A549 (cell line): ENCODE measurements around the gene SEMA3E. TPM values are rescaled to one million over a fixed set of nuclear protein-coding genes. Genes with fewer than 3 reads are reported as not detected.

Experiments
- ATAC-seq, 2 experiments: fragments of 200-7000 bp in 1 of 2; fragments of >200 bp in 1 of 2; cut with Nextera tagmentation in 1 of 2; cut with Tn5 transposase in 1 of 2; 3 replicates each; pipeline versions ENCODE4 v1.8.0 to v1.9.1; 2018 to 2020; ENCODE audit warnings: mild to moderate bottlenecking in 1 of 2, moderate library complexity in 1 of 2
- CTCF ChIA-PET: fragments of 300-600 bp; sonication (Branson Sonifier 250); formaldehyde crosslinking; extraction: SDS; loops from one replicate; lab custom pipeline; 2021; ENCODE audit warnings: antibody characterized with exemption, inconsistent platforms; lab: Yijun Ruan, JAX
- POLR2A ChIA-PET: fragments of 350-600 bp; formaldehyde crosslinking; extraction: SDS; loops from one replicate; lab custom pipeline; 2021; ENCODE audit warnings: antibody characterized with exemption, inconsistent platforms; lab: Yijun Ruan, JAX
- DNase-seq, 2 experiments: peaks; one replicate each; pipeline versions ENCODE4 v3.0.0 to v3.0.0-alpha.2; 2011 to 2016; ENCODE audit warnings: low read depth in 1 of 2, low spot score in 1 of 2
- FAIRE-seq: peaks from 2 replicates; lab custom pipeline; 2011; peaks lifted over from hg19 to GRCh38; lab: Jason Lieb, UNC
- H3K27ac ChIP-seq, 2 experiments: fragments of >200 bp; sonication (Bioruptor Twin); formaldehyde crosslinking; 3 replicates each; pipeline ENCODE4 v1.5.1; 2016 to 2017
- H3K4me1 ChIP-seq: fragments of >200 bp; sonication (Bioruptor Twin); formaldehyde crosslinking; 3 replicates; pipeline ENCODE4 v1.6.1; 2016
- H3K4me2 ChIP-seq: fragments of >200 bp; sonication (Bioruptor Twin); formaldehyde crosslinking; 3 replicates; pipeline ENCODE4 v1.6.1; 2016
- H3K4me3 ChIP-seq: fragments of >200 bp; sonication (Bioruptor Twin); formaldehyde crosslinking; 3 replicates; pipeline ENCODE4 v1.5.1; 2016
- H3K9me3 ChIP-seq: fragments of >200 bp; sonication (Bioruptor Twin); formaldehyde crosslinking; 3 replicates; pipeline ENCODE4 v1.6.1; 2016
- CEBPB ChIP-seq, 2 experiments: fragments of >200 bp in 1 of 2; sonication (Bioruptor Twin) in 1 of 2; formaldehyde crosslinking in 1 of 2; IDR thresholded peaks; 2 replicates each; pipeline ENCODE4 v1.6.1; 2012 to 2016
- CHD2 ChIP-seq: fragments of 150-350 bp; IDR thresholded peaks from 2 replicates; pipeline ENCODE4 v1.6.1; 2014; ENCODE audit warnings: low read length; ENCODE audit not compliant: partially characterized antibody
- ESRRA ChIP-seq: fragments of 150-350 bp; IDR thresholded peaks from 2 replicates; pipeline ENCODE4 v1.6.1; 2014; ENCODE audit warnings: mild to moderate bottlenecking, low read length, borderline replicate concordance
- FOSB ChIP-seq: fragments of 250-450 bp; sonication (Bioruptor Pico); IDR thresholded peaks from 2 replicates; pipeline ENCODE4 v1.5.0; 2020; ENCODE audit warnings: mild to moderate bottlenecking, moderate library complexity
- HEYL ChIP-seq: fragments of 250-450 bp; sonication (Bioruptor Pico); IDR thresholded peaks from 2 replicates; pipeline ENCODE4 v1.8.0; 2021; ENCODE audit warnings: mild to moderate bottlenecking, moderate library complexity
- HOXB13 ChIP-seq: fragments of 250-450 bp; sonication (Bioruptor Pico); IDR thresholded peaks from 2 replicates; pipeline ENCODE4 v1.5.0; 2020; ENCODE audit warnings: low read depth, mild to moderate bottlenecking, moderate library complexity
- HOXB5 ChIP-seq: fragments of 250-450 bp; sonication (Bioruptor Pico); IDR thresholded peaks from 2 replicates; pipeline ENCODE4 v1.5.0; 2020; ENCODE audit warnings: mild to moderate bottlenecking, moderate library complexity
- JUN ChIP-seq, 2 experiments: fragments of >200 bp; sonication (Bioruptor Twin); formaldehyde crosslinking; IDR thresholded peaks; 2 replicates in 1 of 2; 3 replicates in 1 of 2; pipeline ENCODE4 v1.6.1; 2016 to 2017
- JUNB ChIP-seq: fragments of >200 bp; sonication (Bioruptor Twin); formaldehyde crosslinking; IDR thresholded peaks from 2 replicates; pipeline ENCODE4 v1.6.1; 2016
- MAZ ChIP-seq: fragments of 150-350 bp; IDR thresholded peaks from 2 replicates; pipeline ENCODE4 v1.6.1; 2014; ENCODE audit warnings: antibody characterized with exemption, low read depth, low read length, borderline replicate concordance
- NFE2L2 ChIP-seq: fragments of 150-350 bp; conservative IDR thresholded peaks from 2 replicates; pipeline ENCODE4 v1.6.1; 2014; ENCODE audit warnings: low read length
- NPAS2 ChIP-seq: fragments of 250-450 bp; sonication (Bioruptor Pico); IDR thresholded peaks from 2 replicates; pipeline ENCODE4 v1.8.0; 2022; ENCODE audit warnings: mild to moderate bottlenecking, moderate library complexity, borderline replicate concordance
- RARB ChIP-seq: fragments of 250-450 bp; sonication (Bioruptor Pico); IDR thresholded peaks from 2 replicates; pipeline ENCODE4 v1.8.0; 2021; ENCODE audit warnings: mild to moderate bottlenecking, moderate library complexity
- SREBF2 ChIP-seq: fragments of 450-650 bp; IDR thresholded peaks from 2 replicates; pipeline ENCODE4 v1.6.1; 2014; ENCODE audit warnings: mild to moderate bottlenecking, moderate library complexity
- TFCP2L1 ChIP-seq: fragments of 250-450 bp; sonication (Bioruptor Pico); IDR thresholded peaks from 2 replicates; pipeline ENCODE4 v1.5.0; 2021; ENCODE audit warnings: mild to moderate bottlenecking
- TP53 ChIP-seq: fragments of 250-450 bp; sonication (Bioruptor Pico); IDR thresholded peaks from 2 replicates; pipeline ENCODE4 v1.5.0; 2021; ENCODE audit warnings: mild to moderate bottlenecking, moderate library complexity
- ZFP36 ChIP-seq: fragments of 450-650 bp; IDR thresholded peaks from 2 replicates; pipeline ENCODE4 v1.6.1; 2014; ENCODE audit warnings: borderline replicate concordance; ENCODE audit not compliant: partially characterized antibody
- ZNF302 ChIP-seq: fragments of 250-450 bp; sonication (Bioruptor Pico); IDR thresholded peaks from 2 replicates; pipeline ENCODE4 v1.9.0; 2021; ENCODE audit warnings: inconsistent platforms, mild to moderate bottlenecking, moderate library complexity
- WGBS: methylation state at CpG from one replicate; pipeline ENCODE4 v1.1.6; 2017; ENCODE audit errors: missing lambda C conversion rate; 5-methylcytosine and 5-hydroxymethylcytosine counted together
- polyA plus RNA-seq, 4 experiments: library from polyadenylated mRNA; depleted of rRNA in 3 of 4; stranded (reverse); fragments of >200 nt; fragmentation: RNase III in 1 of 4; extraction: RNeasy Plus Mini Kit Qiagen cat#74134 plus additional on column Dnase treatment in 1 of 4; gene quantifications; 2 replicates in 3 of 4; 3 replicates in 1 of 4; pipeline ENCODE4 v1.2.3, GENCODE V29; 2011 to 2017
- TF ChIP-seq, protein P1 (sequence below): IDR thresholded peaks from 2 replicates; pipeline ENCODE4 v1.6.1; 2012
- TF ChIP-seq, protein P2 (sequence below): fragments of >200 bp; sonication (Bioruptor Twin); formaldehyde crosslinking; IDR thresholded peaks from 3 replicates; pipeline ENCODE4 v1.5.1; 2016

Gene SEMA3E
- polyA plus RNA-seq, 2 of the 4 experiments (the other 2 are of a cell fraction): 1.4 to 2.3 TPM

DNA sequence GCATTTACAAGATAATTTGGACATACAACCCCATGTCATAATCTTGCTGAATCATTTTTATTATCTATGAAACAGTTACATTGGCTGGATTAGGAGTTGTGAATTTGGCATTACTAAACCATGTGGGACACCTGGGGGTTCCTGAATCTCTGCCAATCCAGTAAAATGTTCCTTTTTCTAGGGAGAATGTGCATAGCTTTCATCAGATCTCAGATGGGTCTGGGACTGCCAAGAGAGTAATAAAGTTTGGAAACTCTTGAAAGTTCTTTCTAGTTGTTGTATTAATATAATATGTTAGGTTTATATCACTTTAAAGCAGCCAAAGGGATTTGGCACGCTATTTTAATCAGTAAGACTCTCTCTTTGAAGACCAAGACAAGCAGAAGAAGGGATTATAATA is 62.7 kb downstream of the SEMA3E start:
- H3K9me3 ChIP-seq: no peaks in the 10 kb centered on the region
- H3K4me1 ChIP-seq: no peaks in the 10 kb centered on the region
- TF ChIP-seq, protein P1, sequence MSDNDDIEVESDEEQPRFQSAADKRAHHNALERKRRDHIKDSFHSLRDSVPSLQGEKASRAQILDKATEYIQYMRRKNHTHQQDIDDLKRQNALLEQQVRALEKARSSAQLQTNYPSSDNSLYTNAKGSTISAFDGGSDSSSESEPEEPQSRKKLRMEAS: no peak
- TF ChIP-seq HEYL (CRISPR knock-in tag): no peak
- TF ChIP-seq JUNB: no peak
- TF ChIP-seq ESRRA: no peak
- no peak for TF ChIP-seq ZFP36
- TF ChIP-seq, all 56 proteins: peak for 0
- ATAC-seq: no peak
- H3K4me2 ChIP-seq: no peak overlapping the region
- ChIA-PET POLR2A (no interaction called here), CTCF (no interaction called here)
- no peak for DNase-seq
- no peak for FAIRE-seq
- WGBS: 59% methylated on average over 1 of the region's 1 CpG
- no peak overlapping the region for H3K4me3 ChIP-seq
- H3K27ac ChIP-seq: no peak overlapping the region

DNA sequence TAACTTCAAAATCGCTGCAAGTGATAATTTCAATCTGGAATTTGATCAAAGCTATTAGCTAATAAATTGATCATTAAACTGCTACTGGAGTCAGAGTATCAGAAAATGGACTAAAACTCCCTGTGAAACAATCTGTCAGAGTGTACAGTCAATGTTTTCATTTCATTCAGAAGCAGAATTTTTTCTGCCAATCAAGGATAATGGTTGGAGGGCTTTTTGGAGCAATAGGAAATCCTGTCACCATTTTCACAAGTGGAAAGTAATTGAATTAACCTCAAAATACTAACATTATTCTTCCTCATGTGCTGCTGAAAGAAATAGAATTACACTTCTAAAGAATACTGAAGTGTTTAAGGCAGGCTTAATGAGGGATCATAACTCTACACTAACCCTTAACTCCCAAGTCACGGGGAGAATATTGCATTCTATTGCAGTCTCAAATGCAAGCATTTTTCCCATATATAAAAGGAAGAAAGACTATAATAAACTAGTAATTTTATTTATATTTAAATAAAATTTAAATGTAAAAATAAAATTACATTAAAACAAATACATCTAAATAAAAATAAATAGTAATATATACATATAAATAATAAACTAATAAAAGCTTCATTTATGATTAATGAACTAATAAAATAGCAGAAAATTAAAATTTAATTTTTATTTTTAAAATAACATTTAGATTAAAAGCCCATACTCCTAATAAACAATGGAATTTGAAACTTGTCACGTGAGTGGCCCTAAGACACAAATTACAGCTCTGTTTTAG is 67.1 kb downstream of the SEMA3E start:
- POLR2A ChIA-PET: no interaction called here
- TF ChIP-seq ZNF302 (CRISPR knock-in tag): no peak
- no peak for TF ChIP-seq CHD2
- no peak for TF ChIP-seq NFE2L2
- TF ChIP-seq TP53: no peak
- TF ChIP-seq NPAS2 (CRISPR knock-in tag): no peak
- TF ChIP-seq, protein P2, sequence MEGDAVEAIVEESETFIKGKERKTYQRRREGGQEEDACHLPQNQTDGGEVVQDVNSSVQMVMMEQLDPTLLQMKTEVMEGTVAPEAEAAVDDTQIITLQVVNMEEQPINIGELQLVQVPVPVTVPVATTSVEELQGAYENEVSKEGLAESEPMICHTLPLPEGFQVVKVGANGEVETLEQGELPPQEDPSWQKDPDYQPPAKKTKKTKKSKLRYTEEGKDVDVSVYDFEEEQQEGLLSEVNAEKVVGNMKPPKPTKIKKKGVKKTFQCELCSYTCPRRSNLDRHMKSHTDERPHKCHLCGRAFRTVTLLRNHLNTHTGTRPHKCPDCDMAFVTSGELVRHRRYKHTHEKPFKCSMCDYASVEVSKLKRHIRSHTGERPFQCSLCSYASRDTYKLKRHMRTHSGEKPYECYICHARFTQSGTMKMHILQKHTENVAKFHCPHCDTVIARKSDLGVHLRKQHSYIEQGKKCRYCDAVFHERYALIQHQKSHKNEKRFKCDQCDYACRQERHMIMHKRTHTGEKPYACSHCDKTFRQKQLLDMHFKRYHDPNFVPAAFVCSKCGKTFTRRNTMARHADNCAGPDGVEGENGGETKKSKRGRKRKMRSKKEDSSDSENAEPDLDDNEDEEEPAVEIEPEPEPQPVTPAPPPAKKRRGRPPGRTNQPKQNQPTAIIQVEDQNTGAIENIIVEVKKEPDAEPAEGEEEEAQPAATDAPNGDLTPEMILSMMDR: no peak
- TF ChIP-seq TFCP2L1 (CRISPR knock-in tag): no peak
- Histone ChIP-seq H3K4me2 (no peak overlapping the region), H3K9me3 (no peaks in the 10 kb centered on the region), H3K4me3 (no peak overlapping the region), H3K4me1 (peaks cover 4% of the 10 kb centered on the region; the same call in 1 of the 3 replicates), H3K27ac (no peak overlapping the region)
- no peak for ATAC-seq
- WGBS: 68% methylated on average over 3 of the region's 3 CpGs
- FAIRE-seq: no peak
- no peak for DNase-seq
- CTCF ChIA-PET: interaction anchor here (0.9 kb wide), 1 partner anchor 11 kb away, joined by 3 read pairs; no protein-coding TSS in a partner anchor

DNA sequence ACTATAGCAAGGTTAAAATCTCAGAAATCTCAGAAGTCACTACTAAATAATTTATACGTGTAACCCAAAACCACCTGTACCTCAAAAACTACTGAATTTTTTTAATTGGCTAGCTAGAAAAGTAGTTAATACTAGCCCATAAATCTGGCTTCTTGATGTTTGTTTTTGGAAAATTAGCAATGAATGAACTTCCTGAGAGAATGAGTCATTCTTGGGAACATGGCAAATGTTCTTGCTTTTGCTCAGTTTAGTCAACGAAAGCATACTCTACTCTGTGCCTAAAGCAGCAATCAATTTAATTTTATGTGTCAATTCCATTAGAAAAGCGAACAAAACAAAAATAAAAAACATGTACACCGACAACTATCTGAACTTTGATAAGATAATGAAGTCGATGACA is 69.2 kb downstream of the SEMA3E start:
- WGBS: 66% methylated on average over 5 of the region's 5 CpGs
- peaks cover 4% of the 10 kb centered on the region; the same call in 1 of the 3 replicates for H3K4me1 ChIP-seq
- no peak overlapping the region for H3K4me3 ChIP-seq
- ChIA-PET POLR2A (no interaction called here), CTCF (no interaction called here)
- H3K4me2 ChIP-seq: no peak overlapping the region
- ATAC-seq (no peak), DNase-seq (no peak)
- no peaks in the 10 kb centered on the region for H3K9me3 ChIP-seq
- no peak for TF ChIP-seq CEBPB (IDR thresholded peaks at IDR 0.05)
- TF ChIP-seq HOXB5 (CRISPR knock-in tag): no peak
- no peak for TF ChIP-seq FOSB (CRISPR knock-in tag)
- TF ChIP-seq SREBF2: no peak
- TF ChIP-seq JUN (IDR thresholded peaks at IDR 0.05): no peak
- TF ChIP-seq MAZ: no peak
- no peak for TF ChIP-seq HOXB13 (CRISPR knock-in tag)
- TF ChIP-seq, protein P2: no peak
- TF ChIP-seq RARB: no peak
- TF ChIP-seq CHD2: no peak
- TF ChIP-seq, all 56 proteins: peak for 0
- H3K27ac ChIP-seq: no peak overlapping the region
- peak; percentile 67 for FAIRE-seq
